ENCODE data around the gene FRMD6.
"Not testable (repeated sequence)": the region's sequence is repeated elsewhere in the genome, so short reads cannot be mapped to it uniquely, and the experiment has no call there.

FRMD6 gene

GRCh38 chr14:51627313-51627712 lies 24.4 kb upstream of the FRMD6 start:
- Histone ChIP-seq H3K27me3 (ENCODE audit: insufficient read depth, poor library complexity, severe bottlenecking) (peaks cover 2% of the 10 kb centered on the region), H3K27ac (replicated peaks) (no peak overlapping the region), H3K4me3 (replicated peaks; ENCODE audit: insufficient read depth, low read length) (no peak overlapping the region)
- TF ChIP-seq POLR2AphosphoS5 (IDR thresholded peaks at IDR 0.05; ENCODE audit: low read depth) (no peak), REST (IDR thresholded peaks at IDR 0.05; ENCODE audit: insufficient replicate concordance, low read depth) (no peak), GABPA (IDR thresholded peaks at IDR 0.05; ENCODE audit: low read depth) (no peak), CTCF (IDR thresholded peaks at IDR 0.05; ENCODE audit: insufficient read depth, low read length) (no peak)
- DNase-seq (ENCODE audit: low read depth in 1 of 2, low spot score in 1 of 2), result no peak

GRCh38 chr14:51628238-51628637 lies 23.5 kb upstream of the FRMD6 start:
- no peak overlapping the region for H3K27ac ChIP-seq (replicated peaks)
- no peak for DNase-seq (ENCODE audit: low read depth in 1 of 2, low spot score in 1 of 2)
- H3K27me3 ChIP-seq (ENCODE audit: insufficient read depth, poor library complexity, severe bottlenecking), result peaks cover 2% of the 10 kb centered on the region
- TF ChIP-seq POLR2AphosphoS5 (IDR thresholded peaks at IDR 0.05; ENCODE audit: low read depth) (no peak), REST (IDR thresholded peaks at IDR 0.05; ENCODE audit: insufficient replicate concordance, low read depth) (no peak), GABPA (IDR thresholded peaks at IDR 0.05; ENCODE audit: low read depth) (no peak), CTCF (IDR thresholded peaks at IDR 0.05; ENCODE audit: insufficient read depth, low read length) (no peak), SPI1 (IDR thresholded peaks at IDR 0.05; ENCODE audit: borderline replicate concordance, low read depth) (no peak)
- no peak overlapping the region for H3K4me3 ChIP-seq (replicated peaks; ENCODE audit: insufficient read depth, low read length)

- H3K27me3 ChIP-seq (ENCODE audit: insufficient read depth, poor library complexity, severe bottlenecking), result peaks cover 2% of the 10 kb centered on the region
- no peak for DNase-seq (ENCODE audit: low read depth in 1 of 2, low spot score in 1 of 2)
- no peak overlapping the region for H3K27ac ChIP-seq (replicated peaks)
- TF ChIP-seq SPI1 (IDR thresholded peaks at IDR 0.05; ENCODE audit: borderline replicate concordance, low read depth) (no peak), POLR2AphosphoS5 (IDR thresholded peaks at IDR 0.05; ENCODE audit: low read depth) (no peak), GABPA (IDR thresholded peaks at IDR 0.05; ENCODE audit: low read depth) (no peak), CTCF (IDR thresholded peaks at IDR 0.05; ENCODE audit: insufficient read depth, low read length) (no peak), REST (IDR thresholded peaks at IDR 0.05; ENCODE audit: insufficient replicate concordance, low read depth) (no peak)
- H3K4me3 ChIP-seq (replicated peaks; ENCODE audit: insufficient read depth, low read length), result no peak overlapping the region
These were observed 20.7 kb upstream of the FRMD6 start for GRCh38 chr14:51630987-51631386.

- H3K27me3 ChIP-seq (ENCODE audit: insufficient read depth, poor library complexity, severe bottlenecking); DNase-seq (ENCODE audit: low read depth in 1 of 2, low spot score in 1 of 2): not testable (repeated sequence)
These were observed 18.4 kb upstream of the FRMD6 start for GRCh38 chr14:51633298-51633697.

More at GRCh38 chr14:51633298-51633697, 18.4 kb upstream of the FRMD6 start:
- not testable (repeated sequence) for H3K4me3 ChIP-seq (replicated peaks; ENCODE audit: insufficient read depth, low read length); H3K27ac ChIP-seq (replicated peaks)
